ENCODE measurements around the gene TBC1D22A.
"Not testable (repeated sequence)": the region's sequence is repeated elsewhere in the genome, so short reads cannot be mapped to it uniquely, and the experiment has no call there.

TBC1D22A gene

DNA sequence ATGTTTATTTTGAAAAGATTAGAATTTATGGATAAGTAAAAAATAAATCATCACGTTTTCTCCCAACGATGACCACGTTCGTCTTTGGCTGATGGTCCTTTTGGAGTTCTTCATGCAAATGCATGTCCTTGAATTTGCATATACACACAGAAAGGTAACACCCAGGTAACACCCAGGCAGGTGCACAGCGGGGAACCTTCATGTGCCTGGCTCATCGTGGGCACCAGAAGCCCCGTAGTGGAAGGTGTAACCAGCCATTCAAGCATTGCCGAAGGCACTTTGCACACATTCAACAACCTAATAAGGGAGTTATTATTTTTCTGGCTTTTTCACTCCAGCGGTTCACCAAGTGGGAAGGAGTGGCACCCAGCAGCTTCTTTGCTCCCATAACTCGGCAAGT is 404.6 kb downstream of the TBC1D22A start:
- DNase-seq (ENCODE audit: low spot score), result no peak
- TF ChIP-seq, protein P1, sequence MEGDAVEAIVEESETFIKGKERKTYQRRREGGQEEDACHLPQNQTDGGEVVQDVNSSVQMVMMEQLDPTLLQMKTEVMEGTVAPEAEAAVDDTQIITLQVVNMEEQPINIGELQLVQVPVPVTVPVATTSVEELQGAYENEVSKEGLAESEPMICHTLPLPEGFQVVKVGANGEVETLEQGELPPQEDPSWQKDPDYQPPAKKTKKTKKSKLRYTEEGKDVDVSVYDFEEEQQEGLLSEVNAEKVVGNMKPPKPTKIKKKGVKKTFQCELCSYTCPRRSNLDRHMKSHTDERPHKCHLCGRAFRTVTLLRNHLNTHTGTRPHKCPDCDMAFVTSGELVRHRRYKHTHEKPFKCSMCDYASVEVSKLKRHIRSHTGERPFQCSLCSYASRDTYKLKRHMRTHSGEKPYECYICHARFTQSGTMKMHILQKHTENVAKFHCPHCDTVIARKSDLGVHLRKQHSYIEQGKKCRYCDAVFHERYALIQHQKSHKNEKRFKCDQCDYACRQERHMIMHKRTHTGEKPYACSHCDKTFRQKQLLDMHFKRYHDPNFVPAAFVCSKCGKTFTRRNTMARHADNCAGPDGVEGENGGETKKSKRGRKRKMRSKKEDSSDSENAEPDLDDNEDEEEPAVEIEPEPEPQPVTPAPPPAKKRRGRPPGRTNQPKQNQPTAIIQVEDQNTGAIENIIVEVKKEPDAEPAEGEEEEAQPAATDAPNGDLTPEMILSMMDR (IDR thresholded peaks at IDR 0.05; ENCODE audit: extremely low read depth, missing control alignments), result no peak

DNA sequence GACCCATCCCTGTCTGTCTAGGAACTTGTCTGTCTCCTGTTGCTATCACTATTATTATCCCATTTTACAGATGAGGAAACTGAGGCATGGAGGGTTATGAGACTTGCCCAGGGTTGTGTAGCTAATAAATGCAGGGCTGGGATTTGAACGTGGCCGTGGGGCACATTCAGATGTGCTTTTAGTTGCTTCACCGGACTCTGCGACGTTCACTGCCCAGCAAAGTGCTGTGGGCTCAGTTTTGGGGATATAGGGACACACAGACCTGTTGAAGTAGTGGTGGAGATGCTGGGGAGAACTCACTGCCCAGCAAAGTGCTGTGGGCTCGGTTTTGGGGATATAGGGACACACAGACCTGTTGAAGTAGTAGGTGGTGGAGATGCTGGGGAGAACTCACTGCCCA is 405.5 kb downstream of the TBC1D22A start:
- DNase-seq (ENCODE audit: low spot score), result not testable (repeated sequence)

DNA sequence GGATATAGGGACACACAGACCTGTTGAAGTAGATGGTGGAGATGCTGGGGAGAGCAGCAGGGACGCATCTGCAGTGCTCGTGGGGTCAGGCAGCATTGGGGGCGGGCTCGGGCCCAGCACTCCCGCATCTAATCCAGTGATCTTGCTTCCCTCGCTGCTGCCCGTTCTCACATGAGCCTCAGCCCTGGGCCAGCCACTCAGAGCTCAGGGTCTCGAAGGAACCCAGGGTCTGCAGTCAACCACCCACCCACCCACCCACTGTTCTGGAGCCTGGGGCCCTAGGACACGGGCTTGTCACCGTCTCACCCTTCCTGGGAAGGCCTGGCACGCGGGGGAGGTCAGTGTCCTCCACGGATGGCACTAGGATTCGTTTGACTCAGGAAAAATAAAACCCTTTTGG is 406.0 kb downstream of the TBC1D22A start:
- no peak for DNase-seq (ENCODE audit: low spot score)
- TF ChIP-seq, protein P1 (IDR thresholded peaks at IDR 0.05; ENCODE audit: extremely low read depth, missing control alignments), result no peak

DNA sequence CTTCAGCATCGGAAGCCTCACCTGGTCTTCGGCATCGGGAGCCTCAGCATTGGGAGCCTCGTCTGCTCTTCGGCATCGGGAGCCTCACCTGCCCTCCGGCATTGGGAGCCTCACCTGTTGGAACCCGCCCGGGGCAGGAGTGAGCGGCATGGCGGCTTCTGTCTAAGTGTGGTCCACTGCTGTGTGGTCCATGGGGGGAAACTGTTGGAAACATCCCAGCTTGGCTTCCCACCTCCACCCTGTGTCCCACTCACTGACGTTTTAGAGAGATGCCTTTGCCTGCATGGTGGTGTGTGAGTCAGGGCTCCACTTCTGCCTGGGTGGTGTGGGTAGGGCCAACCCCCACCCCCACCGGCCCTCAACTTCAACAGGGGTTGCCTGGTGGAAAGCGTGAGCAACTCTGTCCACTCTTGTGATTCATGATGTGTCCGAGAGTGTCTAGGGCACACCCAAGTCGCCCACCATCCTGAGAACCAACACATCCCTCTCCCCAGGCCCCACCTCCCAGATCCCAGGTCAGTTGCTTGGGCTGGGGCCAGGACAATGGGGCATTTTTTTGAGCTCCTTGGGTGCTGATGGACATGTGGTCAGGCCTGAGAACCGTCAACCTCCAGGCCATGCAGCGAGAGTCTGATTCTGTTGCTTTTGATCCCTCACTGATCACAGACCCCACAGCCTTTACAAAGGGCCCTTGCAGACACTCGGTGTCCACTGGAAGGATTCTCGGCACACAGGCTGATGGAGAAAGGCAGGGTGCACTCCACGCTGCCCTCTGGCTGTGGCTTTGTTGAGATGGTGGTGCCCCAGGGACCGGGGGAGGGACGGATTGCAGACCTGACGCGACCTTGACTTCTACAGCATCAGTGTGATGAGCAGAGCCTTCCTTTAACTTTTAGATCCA is 406.7 kb downstream of the TBC1D22A start:
- TF ChIP-seq, protein P1 (IDR thresholded peaks at IDR 0.05; ENCODE audit: extremely low read depth, missing control alignments), result no peak
- DNase-seq (ENCODE audit: low spot score), result no peak

DNA sequence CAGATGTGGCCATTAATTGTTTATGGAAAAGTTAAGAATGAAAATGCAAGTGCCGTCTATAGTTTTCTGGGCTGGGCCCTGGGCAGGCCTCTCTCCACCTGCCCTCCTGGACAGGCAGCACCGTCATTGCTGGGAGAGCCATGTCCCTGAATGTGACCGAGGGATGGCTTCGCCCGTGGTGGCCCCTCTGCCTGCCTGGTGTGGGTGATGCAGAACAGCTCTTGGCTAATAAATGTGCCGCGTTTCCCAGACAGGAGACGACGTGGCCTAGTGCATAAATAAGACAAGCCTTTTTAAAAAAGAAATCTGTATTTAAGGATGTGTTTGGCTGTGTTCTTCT is 407.3 kb downstream of the TBC1D22A start:
- TF ChIP-seq, protein P1 (IDR thresholded peaks at IDR 0.05; ENCODE audit: extremely low read depth, missing control alignments), result no peak
- DNase-seq (ENCODE audit: low spot score), result no peak

DNA sequence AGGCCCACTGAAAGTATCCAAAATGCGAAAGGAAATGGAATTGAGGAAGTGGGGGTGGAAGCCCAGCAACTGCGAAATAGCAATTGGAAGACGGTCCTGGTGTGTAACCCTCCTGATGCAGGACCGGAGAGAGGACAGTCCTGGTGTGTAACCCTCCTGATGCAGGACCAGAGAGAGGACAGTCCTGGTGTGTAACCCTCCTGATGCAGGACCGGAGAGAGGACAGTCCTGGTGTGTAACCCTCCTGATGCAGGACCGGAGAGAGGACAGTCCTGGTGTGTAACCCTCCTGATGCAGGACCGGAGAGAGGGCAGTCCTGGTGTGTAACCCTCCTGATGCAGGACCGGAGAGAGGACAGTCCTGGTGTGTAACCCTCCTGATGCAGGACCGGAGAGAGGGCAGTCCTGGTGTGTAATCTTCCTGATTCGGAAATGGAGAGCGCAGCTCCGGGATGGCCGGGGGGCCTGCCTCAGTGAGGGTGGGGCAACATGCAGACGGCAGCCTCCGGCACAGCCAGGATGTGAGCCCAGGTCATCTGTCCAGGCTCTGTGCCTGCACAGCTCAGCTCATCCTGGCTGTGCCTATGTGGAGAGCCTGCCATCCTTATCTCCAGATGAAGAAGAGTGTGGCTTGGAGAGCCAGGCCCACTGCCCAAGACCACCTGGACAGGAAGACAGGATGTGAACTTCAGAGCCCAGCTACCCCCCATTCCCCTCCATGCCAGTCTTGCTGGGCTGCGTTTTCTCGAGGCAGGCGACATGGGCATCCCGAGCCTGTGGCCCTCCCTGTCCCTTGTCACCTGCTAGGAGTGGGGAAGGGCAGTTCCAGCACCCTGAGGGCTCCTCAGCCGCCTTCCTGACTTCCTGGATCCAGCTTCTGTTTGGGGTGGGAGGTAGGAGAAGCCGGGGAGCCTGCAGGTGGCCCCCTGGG is 408.3 kb downstream of the TBC1D22A start:
- DNase-seq (ENCODE audit: low spot score), result not testable (repeated sequence)

DNA sequence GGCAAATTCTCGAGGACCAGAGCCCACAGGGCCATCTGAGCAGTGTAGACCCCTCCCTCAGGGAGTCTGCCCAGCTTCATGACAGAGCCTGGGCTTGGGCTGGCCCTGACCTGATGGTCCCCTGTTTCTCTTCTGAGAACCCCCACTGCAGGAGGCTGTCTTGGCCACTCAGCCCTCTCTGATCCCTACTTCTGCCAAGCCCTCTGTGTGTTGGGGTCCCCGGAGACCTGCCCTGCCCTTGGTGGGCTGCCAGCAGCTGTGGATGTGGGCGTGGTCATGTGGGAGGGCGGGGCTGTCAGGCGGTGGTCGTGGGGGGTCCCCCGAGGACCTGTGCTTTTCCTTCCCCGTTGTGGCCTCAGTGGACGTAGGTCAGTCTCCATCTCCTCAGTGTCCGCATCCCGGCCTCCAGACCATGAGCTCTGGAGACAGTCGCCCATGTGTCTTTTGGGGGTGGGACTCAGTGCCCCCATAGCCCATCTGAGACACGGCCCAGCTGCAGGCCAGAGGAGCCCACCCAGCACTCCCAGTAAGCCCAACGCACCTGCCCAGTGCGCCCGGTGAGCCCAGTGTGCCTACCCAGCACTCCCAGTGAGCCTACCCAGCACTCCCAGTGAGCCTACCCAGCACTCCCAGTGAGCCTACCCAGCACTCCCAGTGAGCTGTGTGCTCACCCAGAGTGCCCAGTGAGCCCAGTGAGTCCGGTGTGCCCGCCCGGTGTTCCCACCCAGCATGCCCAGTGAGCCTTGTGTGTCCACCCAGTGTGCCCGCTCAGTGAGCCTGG is 409.2 kb downstream of the TBC1D22A start:
- no peak for DNase-seq (ENCODE audit: low spot score)
- TF ChIP-seq, protein P1 (IDR thresholded peaks at IDR 0.05; ENCODE audit: extremely low read depth, missing control alignments), result no peak
